GM19452 (cell line): ENCODE measurements around the gene HDAC9.
"Not testable (repeated sequence)": the region's sequence is repeated elsewhere in the genome, so short reads cannot be mapped to it uniquely, and the experiment has no call there.

Source experiments
- ATAC-seq: cut with Tn5 transposase; IDR thresholded peaks from one replicate; pipeline ENCODE4 v1.9.1; 2021; ENCODE audit not compliant: unreplicated experiment

Gene HDAC9

DNA sequence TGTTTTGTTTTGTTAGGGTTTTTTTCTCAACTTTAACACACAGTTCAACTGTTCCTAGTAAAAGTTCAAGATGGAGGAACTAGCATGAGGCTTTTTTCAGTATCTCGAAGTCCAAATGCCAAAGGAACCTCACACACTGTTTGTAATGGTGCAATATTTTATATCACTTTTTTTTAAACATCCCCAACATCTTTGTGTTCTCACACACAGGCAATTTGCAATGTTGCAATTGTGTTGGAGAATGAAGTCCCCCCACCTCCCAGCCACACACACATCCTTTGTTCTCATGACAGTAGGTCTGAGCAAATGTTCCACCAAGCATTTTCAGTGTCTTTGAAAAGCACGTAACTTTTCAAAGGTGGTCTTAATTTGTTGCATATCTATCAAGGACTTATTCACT, 501.0 kb downstream of the HDAC9 start:
- ATAC-seq, result no peak

DNA sequence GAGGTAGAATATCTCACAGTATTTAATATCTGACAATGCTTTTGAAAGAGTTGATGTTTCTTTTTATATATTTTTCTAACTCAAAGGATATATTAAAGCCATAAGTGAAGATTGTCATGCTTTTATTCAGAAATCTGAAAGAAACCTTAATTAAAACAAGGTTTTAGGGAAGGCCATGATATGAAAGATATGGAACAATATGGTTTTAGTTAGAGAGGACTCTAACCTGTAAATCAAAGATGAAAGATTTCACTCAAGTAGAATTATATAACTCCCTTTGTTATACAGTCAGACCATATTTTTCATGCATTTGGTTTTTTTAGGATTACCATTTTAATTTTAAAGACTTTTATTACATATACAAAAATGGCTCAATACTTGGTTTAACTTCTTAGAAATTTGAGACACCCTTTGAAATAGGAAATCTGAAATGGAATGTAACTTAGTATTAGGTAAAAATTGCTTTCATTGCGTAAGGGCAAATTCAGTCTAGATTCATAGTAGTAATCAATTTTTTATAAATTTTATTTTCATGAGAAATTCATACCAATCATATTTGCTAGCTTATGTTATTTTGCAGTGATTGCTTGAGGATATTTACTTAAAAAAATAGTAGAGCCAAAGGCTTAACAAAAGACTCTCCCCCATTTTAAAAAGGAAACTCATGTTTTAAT, 502.1 kb downstream of the HDAC9 start:
- no peak for ATAC-seq

DNA sequence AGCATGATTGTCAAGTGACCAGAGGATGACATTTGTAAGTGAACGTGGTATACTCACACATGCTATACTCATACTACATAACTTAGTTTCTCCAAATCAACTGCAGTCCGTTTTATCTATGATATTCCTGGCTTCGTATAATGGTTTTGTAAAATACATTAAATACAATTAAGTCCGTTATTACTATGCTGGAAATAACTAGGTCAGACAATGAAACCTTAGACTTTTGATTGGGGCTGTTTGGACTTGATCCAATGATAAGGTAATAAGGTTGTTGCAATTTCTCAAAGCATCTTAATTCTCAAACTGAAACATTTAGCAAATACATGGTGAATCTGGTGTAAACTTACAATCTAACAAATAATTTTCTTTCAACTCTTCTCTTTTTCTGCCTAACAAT, 504.9 kb downstream of the HDAC9 start:
- ATAC-seq, result no peak

DNA sequence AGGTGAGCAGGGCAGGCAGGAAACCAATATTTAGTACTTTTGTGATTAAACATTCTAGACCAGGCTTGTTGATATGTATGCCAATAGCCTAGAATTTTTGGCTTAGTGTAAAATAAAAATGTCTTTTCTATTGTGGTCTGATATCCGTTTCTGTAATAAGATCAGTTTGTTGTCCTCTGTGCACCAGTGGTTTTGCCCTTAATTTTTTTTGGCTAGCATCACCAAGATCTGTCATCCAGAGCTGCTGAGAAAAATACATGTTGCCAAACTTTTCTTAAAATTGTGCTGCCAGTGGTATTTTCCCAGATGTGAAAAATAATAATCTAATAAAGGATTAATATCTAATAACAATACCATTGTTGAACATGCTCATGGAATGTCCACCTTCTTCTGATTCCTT, 506.3 kb downstream of the HDAC9 start:
- ATAC-seq, result no peak

DNA sequence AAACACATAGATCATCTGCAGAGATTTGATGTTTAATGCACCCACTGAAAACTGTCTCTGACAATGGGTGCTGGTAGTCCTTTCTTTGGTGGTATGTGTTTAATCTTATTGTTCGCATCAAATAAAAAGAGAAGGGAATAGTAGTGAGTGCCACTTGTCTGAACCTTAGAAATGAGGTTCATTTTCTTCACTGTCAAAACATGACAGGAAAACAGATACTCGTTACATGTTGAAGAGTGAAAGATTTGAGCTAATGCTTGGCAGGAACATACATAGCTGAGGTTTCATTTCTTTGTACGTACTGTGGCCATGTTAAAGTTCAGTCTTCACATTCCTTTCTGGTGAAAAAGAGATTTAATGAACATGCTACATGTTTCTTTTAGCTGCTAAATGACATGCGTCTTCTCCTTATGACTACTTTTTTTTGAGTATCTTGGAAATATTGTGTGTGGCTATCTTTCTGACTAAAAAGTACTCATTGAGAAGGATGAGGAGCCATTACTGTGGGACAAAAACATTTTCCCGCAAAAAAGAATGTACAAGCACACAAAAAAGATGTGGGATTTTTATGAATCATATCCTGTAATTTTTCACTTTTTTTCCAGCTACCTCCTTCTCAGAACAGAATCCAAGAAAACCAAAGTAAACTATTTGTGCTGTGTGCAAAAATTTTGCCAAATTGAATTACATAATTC, 513.8 kb downstream of the HDAC9 start:
- ATAC-seq, result no peak

DNA sequence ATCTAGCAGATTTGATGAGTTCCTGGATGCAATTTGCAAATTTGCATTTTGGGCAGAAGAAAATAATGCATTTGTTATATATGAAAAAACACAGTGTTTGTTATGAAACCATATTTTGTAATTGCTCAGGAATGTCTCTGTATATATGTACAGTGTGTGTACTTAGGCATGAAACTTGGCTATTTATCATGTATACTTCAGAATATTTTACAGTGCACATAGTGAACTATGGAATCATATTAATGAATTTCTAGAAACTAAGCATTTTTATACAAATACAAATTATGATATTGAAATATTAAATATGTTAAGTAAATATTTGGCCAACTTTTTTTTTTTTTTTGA, 514.4 kb downstream of the HDAC9 start:
- no peak for ATAC-seq

DNA sequence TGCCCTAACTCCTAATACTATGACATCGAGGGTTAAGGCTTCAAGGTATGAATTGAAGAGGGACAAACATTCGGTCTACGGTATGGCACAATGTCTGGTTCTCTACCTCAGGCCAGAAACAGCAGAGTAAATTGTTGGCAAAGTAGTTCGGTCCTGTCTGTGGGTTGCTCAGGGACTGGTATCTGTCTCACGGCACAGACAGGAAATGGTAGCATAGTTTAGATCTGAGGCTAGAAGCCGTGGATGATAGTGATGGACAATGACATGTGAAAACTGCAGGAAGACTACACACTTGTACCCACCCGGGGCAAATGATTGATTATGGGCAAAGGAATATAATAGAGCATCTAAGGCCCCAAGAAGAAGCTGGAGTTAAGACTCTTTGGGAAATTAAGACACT, 515.7 kb downstream of the HDAC9 start:
- ATAC-seq, result no peak

DNA sequence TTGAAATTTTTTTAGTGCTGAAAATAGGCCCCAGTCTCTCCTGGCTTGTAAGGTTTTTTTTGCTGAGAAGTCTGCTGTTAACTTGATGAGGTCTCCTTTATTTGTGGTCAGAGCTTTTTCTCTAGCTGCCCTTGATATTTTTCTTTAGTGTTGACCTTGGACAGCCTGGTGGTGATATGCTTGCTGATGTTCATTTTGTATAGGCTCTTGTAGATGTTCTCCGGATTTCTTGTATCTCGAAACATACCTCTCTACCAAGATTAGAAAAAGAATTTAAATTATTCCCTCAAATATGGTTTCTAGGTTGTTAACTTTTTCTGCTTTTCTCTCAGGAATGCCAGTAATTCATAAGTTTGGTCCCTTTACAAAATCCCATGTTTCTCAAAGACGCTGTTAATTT, 519.5 kb downstream of the HDAC9 start:
- no peak for ATAC-seq

DNA sequence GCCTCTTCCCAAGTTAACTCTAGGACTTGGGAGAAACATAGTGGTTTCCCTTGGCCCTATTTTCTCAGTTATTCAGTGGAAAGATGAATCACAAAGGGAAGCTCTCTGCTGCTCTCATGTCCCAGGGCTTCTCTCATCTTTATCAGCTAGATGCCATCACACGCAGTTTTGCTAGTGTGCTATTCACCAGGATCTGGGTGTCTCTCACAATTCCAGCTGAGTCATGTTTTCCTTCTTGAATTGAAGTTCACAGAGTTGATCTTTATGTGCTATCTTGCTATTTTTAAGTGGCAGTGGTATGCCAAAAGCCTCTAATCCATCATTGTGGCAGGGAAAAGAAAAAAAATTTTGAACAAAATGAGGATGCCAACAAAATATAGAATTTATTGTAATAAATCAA, 520.6 kb downstream of the HDAC9 start:
- ATAC-seq, result no peak

DNA sequence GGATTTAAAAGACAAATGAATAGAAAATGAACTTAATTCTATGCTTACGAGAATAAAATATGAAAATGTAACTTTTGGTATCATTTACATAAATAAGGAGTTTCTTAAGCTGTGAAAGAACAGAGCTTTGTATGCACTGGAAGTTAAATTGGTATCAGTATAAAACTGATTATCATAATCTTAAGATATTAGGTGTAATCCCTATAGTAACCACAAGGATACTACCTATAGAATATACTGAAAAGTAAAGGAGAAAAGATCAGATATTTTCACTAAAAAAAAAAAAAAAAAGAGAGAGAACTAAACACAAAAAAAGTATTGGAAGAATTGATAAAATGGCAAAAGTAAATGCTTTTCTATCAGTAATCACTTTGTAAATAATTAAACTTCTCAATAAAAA, 521.8 kb downstream of the HDAC9 start:
- no peak for ATAC-seq

DNA sequence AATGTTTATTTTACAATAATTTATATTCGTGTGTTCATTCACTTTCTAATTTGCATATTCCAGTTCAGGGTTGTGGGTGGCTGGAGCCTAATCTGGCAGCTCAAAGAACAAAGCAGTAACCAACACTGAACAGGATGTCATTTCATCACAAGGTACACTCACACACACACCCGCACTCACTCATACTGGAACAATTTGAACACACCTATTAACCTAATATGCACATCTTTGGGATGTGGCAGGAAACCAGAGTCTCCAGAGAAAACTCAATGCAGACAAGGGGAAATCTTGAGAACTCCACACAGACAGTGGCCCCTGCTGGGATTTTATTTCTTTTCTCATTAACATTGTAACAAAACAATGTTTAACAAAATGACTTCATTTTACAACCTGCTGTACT, 524.5 kb downstream of the HDAC9 start:
- no peak for ATAC-seq

DNA sequence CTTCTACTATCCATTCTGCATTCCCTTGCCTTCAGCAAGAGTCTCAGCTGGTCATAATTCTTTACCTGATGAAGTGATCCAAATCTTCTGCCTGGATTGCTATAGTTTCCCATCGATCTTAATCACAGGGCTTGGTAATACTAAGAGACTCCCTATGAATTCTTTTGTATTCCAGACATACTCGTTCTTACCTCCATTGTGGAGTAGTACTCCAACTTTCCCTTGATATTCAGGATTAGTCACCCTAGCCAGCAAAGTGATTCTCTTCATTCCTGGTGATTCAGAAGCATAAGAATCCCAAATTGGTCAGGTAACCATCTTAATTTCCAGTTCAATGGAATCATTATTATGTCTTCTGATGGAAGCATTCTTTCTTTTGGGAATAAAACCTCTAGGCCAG, 525.2 kb downstream of the HDAC9 start:
- no peak for ATAC-seq

DNA sequence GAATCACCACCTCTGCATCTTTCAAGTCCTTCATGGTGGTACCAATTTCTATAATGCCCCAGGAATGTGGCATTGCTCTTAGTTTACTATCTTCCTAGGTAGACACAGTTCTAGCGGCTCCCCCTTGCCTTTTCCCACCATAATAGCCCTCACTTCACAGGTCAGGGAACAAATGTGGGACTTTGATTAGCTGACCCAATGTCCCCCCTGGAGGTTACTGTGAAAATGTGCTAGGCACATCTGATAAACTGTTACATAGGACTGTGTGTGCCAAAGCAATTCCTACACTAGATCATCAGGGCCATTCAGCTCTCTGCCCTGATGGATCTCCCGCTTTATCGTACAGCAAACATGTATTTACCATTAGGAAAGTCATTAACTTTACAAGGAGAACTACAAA, 527.9 kb downstream of the HDAC9 start:
- ATAC-seq, result no peak

DNA sequence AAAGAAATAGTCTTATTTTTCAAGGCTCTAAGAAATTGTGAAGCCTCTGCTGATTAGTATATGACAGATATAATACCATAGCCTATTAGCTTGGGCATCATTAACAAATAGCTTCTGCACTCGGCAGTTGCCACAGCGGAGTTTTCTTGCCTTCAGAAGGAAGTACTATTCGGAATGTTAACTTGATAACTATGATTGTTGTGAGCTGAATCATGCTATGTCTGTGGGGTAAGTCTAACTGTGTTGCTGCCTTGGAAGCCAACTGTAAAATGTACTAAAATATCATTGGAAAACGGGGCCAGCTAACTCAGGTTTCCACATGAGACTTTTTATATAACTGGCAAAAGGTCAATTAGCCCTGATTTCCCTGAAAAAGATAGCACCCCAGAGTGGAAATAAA, 528.7 kb downstream of the HDAC9 start:
- no peak for ATAC-seq

DNA sequence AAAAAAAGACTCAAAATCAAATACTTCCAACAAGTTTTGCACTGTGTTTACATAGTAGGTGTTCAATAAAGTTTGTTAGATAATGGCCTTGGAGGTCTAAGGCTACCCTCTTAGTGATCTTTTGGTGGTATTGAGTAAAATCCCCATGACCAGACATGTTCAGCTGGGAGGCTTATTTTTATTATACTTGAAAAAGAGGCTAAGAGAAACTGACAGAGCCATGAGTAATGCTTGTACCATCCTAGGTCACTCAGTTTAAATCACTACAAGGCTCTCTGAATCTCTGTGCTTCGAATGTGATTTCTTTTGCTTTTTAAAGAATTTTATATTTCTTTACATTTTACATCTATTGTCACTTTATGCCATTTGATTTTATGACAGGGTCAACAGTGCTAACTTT, 531.3 kb downstream of the HDAC9 start:
- no peak for ATAC-seq

DNA sequence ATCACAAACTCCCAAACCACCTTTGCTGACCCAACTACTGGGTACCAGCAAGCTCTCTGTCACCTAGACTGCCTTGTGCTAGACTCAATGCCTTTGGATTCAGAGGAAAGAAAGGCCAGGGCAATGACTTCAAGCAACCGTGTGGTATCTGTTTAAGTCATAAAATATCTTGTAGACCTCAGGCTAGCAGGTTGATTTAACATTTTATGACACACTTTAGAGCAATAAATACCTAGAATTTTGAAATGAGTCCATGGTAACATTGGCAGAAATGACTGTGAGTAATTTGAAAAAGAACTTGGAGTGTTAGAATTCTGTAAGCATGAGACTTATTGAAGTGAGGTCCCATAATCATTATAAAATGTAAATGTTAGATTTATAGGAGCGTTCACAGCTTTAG, 534.7 kb downstream of the HDAC9 start:
- no peak for ATAC-seq

DNA sequence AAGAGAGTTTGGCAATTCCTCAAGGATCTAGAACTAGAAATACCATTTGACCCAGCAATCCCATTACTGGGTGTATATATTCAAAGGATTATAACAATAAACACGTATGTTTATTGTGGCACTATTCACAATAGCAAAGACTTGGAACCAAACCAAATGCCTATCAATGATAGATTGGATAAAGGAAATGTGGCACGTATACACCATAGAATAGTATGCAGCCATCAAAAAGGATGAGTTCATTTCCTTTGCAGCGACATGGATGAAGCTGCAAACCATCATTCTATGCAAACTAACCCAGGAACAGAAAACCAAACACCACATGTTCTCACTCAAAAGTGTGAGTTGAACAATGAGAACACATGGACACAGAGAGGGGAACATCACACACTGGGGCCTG, 537.4 kb downstream of the HDAC9 start:
- ATAC-seq, result not testable (repeated sequence)

DNA sequence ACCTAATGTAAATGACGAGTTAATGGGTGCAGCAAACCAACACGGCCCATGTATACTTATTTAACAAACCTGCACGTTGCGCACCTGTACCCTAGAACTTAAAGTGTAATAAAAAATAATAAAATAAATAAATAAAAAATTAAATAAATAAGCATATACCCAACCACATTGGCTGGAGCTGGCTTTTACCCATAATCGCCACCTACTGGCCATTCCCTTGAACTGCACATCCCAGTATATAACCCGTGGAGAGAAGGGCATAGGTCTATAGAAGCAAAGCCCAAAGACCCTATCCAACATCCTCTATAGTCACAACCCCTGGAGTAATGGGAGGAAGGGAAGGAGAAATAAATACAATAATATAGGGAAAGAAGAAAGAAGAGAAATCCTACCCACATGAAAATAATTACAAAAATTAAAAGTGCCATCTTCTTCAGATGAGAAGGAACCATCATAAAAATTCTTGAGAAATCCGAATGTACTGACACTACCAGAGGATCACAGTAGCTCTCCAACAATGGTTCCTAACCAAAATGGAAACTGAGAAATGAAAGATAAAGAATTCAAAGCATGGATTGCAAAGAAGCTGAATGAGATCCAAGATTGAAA, 556.3 kb downstream of the HDAC9 start:
- ATAC-seq, result peak; percentile 86
